ENCODE results near the gene CRELD2.

- TF ChIP-seq RNF2 (IDR thresholded peaks at IDR 0.05; ENCODE audit: borderline replicate concordance, low read depth, low read length, missing control alignments, poor library complexity, severe bottlenecking) (no peak), CEBPB (IDR thresholded peaks at IDR 0.05; ENCODE audit: low read depth, low read length) (no peak), RFX5 (IDR thresholded peaks at IDR 0.05; ENCODE audit: borderline replicate concordance, low read depth, low read length) (no peak), POLR2A (IDR thresholded peaks at IDR 0.05; ENCODE audit: control extremely low read depth in 1 of 2, low read depth in 2 of 2, low read length in 2 of 2) (no peak), EZH2 (IDR thresholded peaks at IDR 0.05; ENCODE audit: low read depth, low read length, severe bottlenecking) (no peak), CTCF (IDR thresholded peaks at IDR 0.05; ENCODE audit: control extremely low read depth in 1 of 3, insufficient read depth in 1 of 3, low read depth in 1 of 3, low read length in 3 of 3) (no peak), RXRA (IDR thresholded peaks at IDR 0.05; ENCODE audit: insufficient read depth, low read depth, low read length) (no peak), POLR2AphosphoS5 (IDR thresholded peaks at IDR 0.05; ENCODE audit: low read depth, low read length) (no peak), SIN3A (conservative IDR thresholded peaks at IDR 0.05 in 1 of 2, IDR thresholded peaks at IDR 0.05 in 1 of 2; ENCODE audit: low read depth in 1 of 2, low read length in 2 of 2) (no peak), KDM5A (IDR thresholded peaks at IDR 0.05; ENCODE audit: low read length) (no peak), RBBP5 (IDR thresholded peaks at IDR 0.05; ENCODE audit: borderline replicate concordance, low read depth, low read length) (no peak), KDM1A (IDR thresholded peaks at IDR 0.05; ENCODE audit: borderline replicate concordance, low read length) (no peak), MAFK (IDR thresholded peaks at IDR 0.05; ENCODE audit: low read depth, low read length) (no peak)
- TF ChIP-seq, protein P1, sequence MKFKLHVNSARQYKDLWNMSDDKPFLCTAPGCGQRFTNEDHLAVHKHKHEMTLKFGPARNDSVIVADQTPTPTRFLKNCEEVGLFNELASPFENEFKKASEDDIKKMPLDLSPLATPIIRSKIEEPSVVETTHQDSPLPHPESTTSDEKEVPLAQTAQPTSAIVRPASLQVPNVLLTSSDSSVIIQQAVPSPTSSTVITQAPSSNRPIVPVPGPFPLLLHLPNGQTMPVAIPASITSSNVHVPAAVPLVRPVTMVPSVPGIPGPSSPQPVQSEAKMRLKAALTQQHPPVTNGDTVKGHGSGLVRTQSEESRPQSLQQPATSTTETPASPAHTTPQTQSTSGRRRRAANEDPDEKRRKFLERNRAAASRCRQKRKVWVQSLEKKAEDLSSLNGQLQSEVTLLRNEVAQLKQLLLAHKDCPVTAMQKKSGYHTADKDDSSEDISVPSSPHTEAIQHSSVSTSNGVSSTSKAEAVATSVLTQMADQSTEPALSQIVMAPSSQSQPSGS (IDR thresholded peaks at IDR 0.05; ENCODE audit: low read length), result no peak
Observed at GRCh38 chr22:49956418-49956770, 38.0 kb downstream of the CRELD2 start.
